ENCODE measurements around the gene HCN3.

HCN3 gene

DNA sequence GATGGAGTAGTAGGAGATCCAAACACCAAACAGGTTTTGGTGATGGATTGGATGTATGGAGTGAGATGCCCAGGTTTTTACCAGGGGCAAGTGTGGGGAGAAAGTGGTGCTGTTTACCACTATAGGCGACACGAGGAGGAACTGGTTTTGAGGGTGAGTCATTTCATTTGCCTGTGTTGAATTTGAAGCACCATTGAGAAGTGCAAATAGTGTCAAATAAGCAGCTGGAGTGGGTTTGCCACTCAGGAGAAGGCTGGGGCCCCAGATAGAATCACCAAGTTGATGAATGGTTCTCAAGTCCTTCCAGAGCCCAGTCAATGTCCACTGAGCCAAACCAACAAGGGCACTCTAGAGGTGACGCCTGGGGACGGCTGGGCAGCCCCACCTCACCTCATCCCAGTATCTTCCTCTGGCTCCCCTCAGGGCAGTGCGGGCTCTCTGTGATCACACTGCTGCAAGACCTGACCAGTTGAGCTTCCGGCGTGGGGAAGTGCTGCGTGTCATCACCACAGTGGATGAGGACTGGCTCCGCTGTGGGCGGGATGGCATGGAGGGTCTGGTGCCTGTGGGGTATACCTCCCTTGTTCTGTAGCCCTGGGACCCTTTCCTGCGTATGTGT, 52.8 kb downstream of the HCN3 start:
- no peak for ATAC-seq
- no peak for TF ChIP-seq ESRRG (CRISPR knock-in tag; IDR thresholded peaks at IDR 0.05)
- no peak for TF ChIP-seq SNAI2 (CRISPR knock-in tag; IDR thresholded peaks at IDR 0.05)
- TF ChIP-seq, protein P1, sequence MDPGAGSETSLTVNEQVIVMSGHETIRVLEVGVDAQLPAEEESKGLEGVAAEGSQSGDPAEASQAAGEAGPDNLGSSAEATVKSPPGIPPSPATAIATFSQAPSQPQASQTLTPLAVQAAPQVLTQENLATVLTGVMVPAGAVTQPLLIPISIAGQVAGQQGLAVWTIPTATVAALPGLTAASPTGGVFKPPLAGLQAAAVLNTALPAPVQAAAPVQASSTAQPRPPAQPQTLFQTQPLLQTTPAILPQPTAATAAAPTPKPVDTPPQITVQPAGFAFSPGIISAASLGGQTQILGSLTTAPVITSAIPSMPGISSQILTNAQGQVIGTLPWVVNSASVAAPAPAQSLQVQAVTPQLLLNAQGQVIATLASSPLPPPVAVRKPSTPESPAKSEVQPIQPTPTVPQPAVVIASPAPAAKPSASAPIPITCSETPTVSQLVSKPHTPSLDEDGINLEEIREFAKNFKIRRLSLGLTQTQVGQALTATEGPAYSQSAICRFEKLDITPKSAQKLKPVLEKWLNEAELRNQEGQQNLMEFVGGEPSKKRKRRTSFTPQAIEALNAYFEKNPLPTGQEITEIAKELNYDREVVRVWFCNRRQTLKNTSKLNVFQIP (CRISPR knock-in tag; IDR thresholded peaks at IDR 0.05; ENCODE audit: borderline replicate concordance, low read depth), result no peak
- TF ChIP-seq TCF4 (CRISPR knock-in tag; IDR thresholded peaks at IDR 0.05; ENCODE audit: borderline replicate concordance), result no peak
- no peak for TF ChIP-seq CSDC2 (CRISPR knock-in tag; IDR thresholded peaks at IDR 0.05)
- TF ChIP-seq, protein P2, sequence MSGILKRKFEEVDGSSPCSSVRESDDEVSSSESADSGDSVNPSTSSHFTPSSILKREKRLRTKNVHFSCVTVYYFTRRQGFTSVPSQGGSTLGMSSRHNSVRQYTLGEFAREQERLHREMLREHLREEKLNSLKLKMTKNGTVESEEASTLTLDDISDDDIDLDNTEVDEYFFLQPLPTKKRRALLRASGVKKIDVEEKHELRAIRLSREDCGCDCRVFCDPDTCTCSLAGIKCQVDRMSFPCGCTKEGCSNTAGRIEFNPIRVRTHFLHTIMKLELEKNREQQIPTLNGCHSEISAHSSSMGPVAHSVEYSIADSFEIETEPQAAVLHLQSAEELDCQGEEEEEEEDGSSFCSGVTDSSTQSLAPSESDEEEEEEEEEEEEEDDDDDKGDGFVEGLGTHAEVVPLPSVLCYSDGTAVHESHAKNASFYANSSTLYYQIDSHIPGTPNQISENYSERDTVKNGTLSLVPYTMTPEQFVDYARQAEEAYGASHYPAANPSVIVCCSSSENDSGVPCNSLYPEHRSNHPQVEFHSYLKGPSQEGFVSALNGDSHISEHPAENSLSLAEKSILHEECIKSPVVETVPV (CRISPR knock-in tag; IDR thresholded peaks at IDR 0.05), result no peak
- TF ChIP-seq GLIS3 (CRISPR knock-in tag; IDR thresholded peaks at IDR 0.05), result no peak
- TF ChIP-seq RARB (CRISPR knock-in tag; IDR thresholded peaks at IDR 0.05), result no peak
- TF ChIP-seq ZFP30 (CRISPR knock-in tag; IDR thresholded peaks at IDR 0.05), result no peak
- TF ChIP-seq ZNF8 (CRISPR knock-in tag; IDR thresholded peaks at IDR 0.05), result no peak
- TF ChIP-seq ISL1 (CRISPR knock-in tag; IDR thresholded peaks at IDR 0.05), result no peak
- no peak for TF ChIP-seq OSR1 (CRISPR knock-in tag; IDR thresholded peaks at IDR 0.05)
- no peak for TF ChIP-seq ZNF565 (CRISPR knock-in tag; conservative IDR thresholded peaks at IDR 0.05; ENCODE audit: low read depth)

DNA sequence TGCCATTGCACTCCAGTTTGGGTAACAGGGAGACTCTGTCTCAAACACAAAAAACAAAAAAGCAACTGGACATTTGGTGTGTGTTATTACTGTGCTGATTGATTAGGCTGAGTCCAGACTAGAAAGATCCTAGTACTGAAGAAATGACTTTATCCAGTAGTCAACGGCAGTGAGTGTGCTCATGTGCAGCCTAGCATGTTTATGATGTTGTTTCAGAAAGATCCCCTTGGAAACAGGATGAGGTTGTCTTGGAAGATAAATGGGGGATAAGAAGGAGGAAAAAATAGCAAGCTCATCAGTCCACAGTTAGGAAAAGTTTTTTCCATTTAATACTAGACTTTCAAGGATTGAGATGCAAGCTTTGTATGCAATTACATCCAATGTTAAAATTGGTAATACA, 57.7 kb downstream of the HCN3 start:
- ATAC-seq, result no peak
- TF ChIP-seq, protein P3, sequence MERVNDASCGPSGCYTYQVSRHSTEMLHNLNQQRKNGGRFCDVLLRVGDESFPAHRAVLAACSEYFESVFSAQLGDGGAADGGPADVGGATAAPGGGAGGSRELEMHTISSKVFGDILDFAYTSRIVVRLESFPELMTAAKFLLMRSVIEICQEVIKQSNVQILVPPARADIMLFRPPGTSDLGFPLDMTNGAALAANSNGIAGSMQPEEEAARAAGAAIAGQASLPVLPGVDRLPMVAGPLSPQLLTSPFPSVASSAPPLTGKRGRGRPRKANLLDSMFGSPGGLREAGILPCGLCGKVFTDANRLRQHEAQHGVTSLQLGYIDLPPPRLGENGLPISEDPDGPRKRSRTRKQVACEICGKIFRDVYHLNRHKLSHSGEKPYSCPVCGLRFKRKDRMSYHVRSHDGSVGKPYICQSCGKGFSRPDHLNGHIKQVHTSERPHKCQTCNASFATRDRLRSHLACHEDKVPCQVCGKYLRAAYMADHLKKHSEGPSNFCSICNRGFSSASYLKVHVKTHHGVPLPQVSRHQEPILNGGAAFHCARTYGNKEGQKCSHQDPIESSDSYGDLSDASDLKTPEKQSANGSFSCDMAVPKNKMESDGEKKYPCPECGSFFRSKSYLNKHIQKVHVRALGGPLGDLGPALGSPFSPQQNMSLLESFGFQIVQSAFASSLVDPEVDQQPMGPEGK (CRISPR knock-in tag; IDR thresholded peaks at IDR 0.05; ENCODE audit: borderline replicate concordance), result no peak
- TF ChIP-seq, protein P1 (CRISPR knock-in tag; IDR thresholded peaks at IDR 0.05; ENCODE audit: borderline replicate concordance, low read depth), result no peak
- TF ChIP-seq TCF4 (CRISPR knock-in tag; IDR thresholded peaks at IDR 0.05; ENCODE audit: borderline replicate concordance) (no peak), TOX (CRISPR knock-in tag; IDR thresholded peaks at IDR 0.05; ENCODE audit: borderline replicate concordance) (no peak), ARNTL (CRISPR knock-in tag; IDR thresholded peaks at IDR 0.05; ENCODE audit: borderline replicate concordance, low read depth) (no peak), ZNF8 (CRISPR knock-in tag; IDR thresholded peaks at IDR 0.05) (no peak), ZFP3 (CRISPR knock-in tag; IDR thresholded peaks at IDR 0.05) (no peak), SNAI2 (CRISPR knock-in tag; IDR thresholded peaks at IDR 0.05) (no peak), BACH2 (CRISPR knock-in tag; IDR thresholded peaks at IDR 0.05; ENCODE audit: borderline replicate concordance) (no peak)
- TF ChIP-seq, protein P2 (CRISPR knock-in tag; IDR thresholded peaks at IDR 0.05), result no peak

Measured in SK-N-SH treated with all-trans-retinoic acid at 6 μM for 48 hours (cell line).